DND-41 (cell line): Measurements from ENCODE around the gene PRMT1.

Source experiments
- ATAC-seq: fragments of 200-7000 bp; cut with Tn5 transposase; 3 replicates; pipeline ENCODE4 v1.9.1; 2021; ENCODE audit warnings: low read depth; ENCODE audit not compliant: insufficient read depth
- DNase-seq: peaks from one replicate; pipeline ENCODE4 v3.0.0-alpha.2; 2020
- H2AFZ ChIP-seq: 2 replicates; pipeline ENCODE4 v1.6.0; 2012; ENCODE audit warnings: low read depth, low read length
- H3K27ac ChIP-seq: 2 replicates; pipeline ENCODE4 v1.5.1; 2012; ENCODE audit warnings: low read length, inconsistent platforms
- H3K27me3 ChIP-seq: fragments of 200-600 bp; sonication (generic); 2 replicates; pipeline ENCODE4 v1.6.0; 2012; ENCODE audit warnings: low read length, mild to moderate bottlenecking, inconsistent platforms; ENCODE audit not compliant: insufficient read depth, poor library complexity
- H3K36me3 ChIP-seq: 2 replicates; pipeline ENCODE4 v1.5.1; 2012; ENCODE audit warnings: low read length, inconsistent platforms; ENCODE audit not compliant: insufficient read depth
- H3K4me1 ChIP-seq: 2 replicates; pipeline ENCODE4 v1.5.1; 2012; ENCODE audit warnings: mild to moderate bottlenecking, low read length; ENCODE audit not compliant: insufficient read depth
- H3K4me2 ChIP-seq: 2 replicates; pipeline ENCODE4 v1.6.0; 2012; ENCODE audit warnings: mild to moderate bottlenecking, moderate library complexity, low read length, inconsistent platforms; ENCODE audit not compliant: insufficient read depth
- H3K4me3 ChIP-seq, 2 experiments: fragments of 200-600 bp in 1 of 2; shearing (Covaris generic) in 1 of 2; 2 replicates each; pipeline ENCODE4 v1.5.1; 2012 to 2016; ENCODE audit warnings: inconsistent platforms in 2 of 2, low read length in 2 of 2, mild to moderate bottlenecking in 2 of 2, low read depth in 1 of 2, moderate library complexity in 1 of 2
- H3K79me2 ChIP-seq: 2 replicates; pipeline ENCODE4 v1.6.0; 2012; ENCODE audit warnings: low read length, inconsistent platforms; ENCODE audit not compliant: insufficient read depth
- H3K9ac ChIP-seq: 2 replicates; pipeline ENCODE4 v1.6.0; 2012; ENCODE audit warnings: low read depth, mild to moderate bottlenecking, inconsistent platforms, low read length, moderate library complexity
- H3K9me3 ChIP-seq: 2 replicates; pipeline ENCODE4 v1.5.1; 2012; ENCODE audit warnings: low read length, moderate library complexity, mild to moderate bottlenecking, inconsistent platforms; ENCODE audit not compliant: insufficient read depth, severe bottlenecking
- H4K20me1 ChIP-seq: 2 replicates; pipeline ENCODE4 v1.6.0; 2012; ENCODE audit warnings: low read length; ENCODE audit not compliant: insufficient read depth
- CTCF ChIP-seq: IDR thresholded peaks from 2 replicates; pipeline ENCODE4 v1.5.1; 2012; ENCODE audit warnings: borderline replicate concordance, low read length, moderate library complexity, mild to moderate bottlenecking; ENCODE audit not compliant: poor library complexity, severe bottlenecking; ENCODE audit errors: extremely low read depth
- EZH2 ChIP-seq: IDR thresholded peaks from 3 replicates; pipeline ENCODE4 v1.6.1; 2012; ENCODE audit warnings: borderline replicate concordance, low read depth, mild to moderate bottlenecking, moderate library complexity, low read length, inconsistent platforms; ENCODE audit not compliant: severe bottlenecking

The PRMT1 gene

GRCh38 chr19:49727217-49728030, 50.4 kb downstream of the PRMT1 start:
- Histone ChIP-seq H2AFZ (no peak overlapping the region), H3K4me3 (no peak overlapping the region), H3K4me1 (no peaks in the 10 kb centered on the region), H4K20me1 (no peaks in the 10 kb centered on the region), H3K79me2 (no peaks in the 10 kb centered on the region), H3K4me2 (no peak overlapping the region), H3K36me3 (no peaks in the 10 kb centered on the region), H3K27me3 (no peaks in the 10 kb centered on the region), H3K27ac (no peak overlapping the region), H3K9me3 (no peaks in the 10 kb centered on the region), H3K9ac (no peak overlapping the region)
- no peak for TF ChIP-seq EZH2
- no peak for TF ChIP-seq CTCF
- no peak for ATAC-seq
- DNase-seq = no peak

- no peak for TF ChIP-seq CTCF
- TF ChIP-seq EZH2 = no peak
- Histone ChIP-seq H3K4me1 (no peaks in the 10 kb centered on the region), H3K4me2 (no peak overlapping the region), H3K79me2 (no peaks in the 10 kb centered on the region), H3K9me3 (no peaks in the 10 kb centered on the region), H3K27me3 (no peaks in the 10 kb centered on the region), H3K27ac (no peak overlapping the region), H3K4me3 (no peak overlapping the region), H4K20me1 (no peaks in the 10 kb centered on the region), H3K36me3 (no peaks in the 10 kb centered on the region), H2AFZ (no peak overlapping the region), H3K9ac (no peak overlapping the region)
- ATAC-seq (no peak), DNase-seq (no peak)
These were observed 53.1 kb downstream of the PRMT1 start for GRCh38 chr19:49730166-49730565.
